Tibial nerve (tissue), 4 donors: Measurements from ENCODE around the gene ZNF335.

Experiments
- CTCF ChIP-seq, 5 experiments: fragments of 200-600 bp in 3 of 5; fragments of 450-650 bp in 2 of 5; sonication (generic) in 3 of 5; IDR thresholded peaks; one replicate each; pipeline ENCODE4 v1.5.1; 2016 to 2019; ENCODE audit warnings: antibody characterized with exemption in 5 of 5, mild to moderate bottlenecking in 3 of 5, moderate library complexity in 2 of 5
- EP300 ChIP-seq, 2 donors: sonication (generic); formaldehyde crosslinking; IDR thresholded peaks; one replicate each; pipeline ENCODE4 v1.6.1; 2017; ENCODE audit warnings: antibody characterized with exemption in 2 of 2, mild to moderate bottlenecking in 1 of 2

- TF ChIP-seq CTCF (IDR thresholded peaks at IDR 0.05) (no peak), EP300 (IDR thresholded peaks at IDR 0.05) (no peak)
These were observed 40.9 kb upstream of the ZNF335 start for GRCh38 chr20:46012921-46013320.
